K562 (cell line): Measurements from ENCODE around the gene FSTL1. TPM values are rescaled to one million over a fixed set of nuclear protein-coding genes. Genes with fewer than 3 reads are reported as not detected.
A peak's percentile ranks its signal among the peaks of the same experiment; 100 is the strongest.

Source experiments
- ATAC-seq: fragments of 200-7000 bp; cut with Tn5 transposase; 3 replicates; pipeline ENCODE4 v1.9.1; 2020; ENCODE audit warnings: moderate library complexity
- BruUV-seq: library from RNA; stranded (reverse); fragments of 400-500 nt; replicated peaks from 2 replicates; lab custom pipeline; 2021; lab: Mats Ljungman, UMichigan
- CTCF ChIA-PET: fragments of 300-600 bp; formaldehyde crosslinking; extraction: SDS; loops from one replicate; lab custom pipeline; 2021; ENCODE audit warnings: low intra/inter-chr PET ratio; lab: Yijun Ruan, JAX
- POLR2A ChIA-PET: fragments of 300-600, 350-650 bp; sonication (Branson Sonifier 250); formaldehyde crosslinking; extraction: SDS; loops from one replicate; lab custom pipeline; 2021; ENCODE audit warnings: antibody characterized with exemption, inconsistent platforms; lab: Yijun Ruan, JAX
- DNase-seq, 4 experiments: peaks; one replicate each; pipeline versions ENCODE4 v3.0.0 to v3.0.0-alpha.2; 2011 to 2018; ENCODE audit warnings: low spot score in 3 of 4, mixed read lengths in 3 of 4; ENCODE audit errors: extremely low read depth in 1 of 4
- FAIRE-seq: peaks from 2 replicates; lab custom pipeline; 2011; peaks lifted over from hg19 to GRCh38; lab: Jason Lieb, UNC
- H2AFZ ChIP-seq: 2 replicates; pipeline ENCODE4 v1.6.0; 2011; ENCODE audit warnings: low read depth, low read length, control low read depth, inconsistent platforms
- H3K27ac ChIP-seq: fragments of 200-600 bp; 3 replicates; pipeline ENCODE4 v1.8.0; 2011; ENCODE audit warnings: low read depth, mild to moderate bottlenecking, control low read depth, inconsistent platforms, low read length, moderate library complexity, mixed read lengths; ENCODE audit errors: extremely low read depth
- H3K27me3 ChIP-seq, 2 experiments: fragments of 300-600 bp in 1 of 2; 2 replicates in 1 of 2; 3 replicates in 1 of 2; pipeline versions ENCODE4 v1.6.0 to v1.8.0; 2011; ENCODE audit warnings: inconsistent platforms in 2 of 2, low read length in 2 of 2, mild to moderate bottlenecking in 1 of 2, mixed read lengths in 1 of 2, moderate library complexity in 1 of 2; ENCODE audit not compliant: control insufficient read depth in 2 of 2, insufficient read depth in 2 of 2
- H3K36me3 ChIP-seq: fragments of 300-600 bp; 3 replicates; pipeline ENCODE4 v1.8.0; 2011; ENCODE audit warnings: mild to moderate bottlenecking, low read length, inconsistent platforms; ENCODE audit not compliant: control insufficient read depth, insufficient read depth
- H3K4me1 ChIP-seq, 2 experiments: fragments of 200-600 bp in 1 of 2; replicated peaks in 1 of 2; 2 replicates in 1 of 2; 3 replicates in 1 of 2; pipeline versions ENCODE4 v1.5.1 to v1.8.0; 2011; ENCODE audit warnings: inconsistent platforms in 2 of 2, low read length in 2 of 2, mild to moderate bottlenecking in 1 of 2, mixed read lengths in 1 of 2, moderate library complexity in 1 of 2; ENCODE audit not compliant: control insufficient read depth in 2 of 2, insufficient read depth in 2 of 2
- H3K4me2 ChIP-seq: 2 replicates; pipeline ENCODE4 v1.6.1; 2011; ENCODE audit warnings: low read length, control low read depth, inconsistent platforms, mixed read lengths; ENCODE audit not compliant: insufficient read depth
- H3K4me3 ChIP-seq: fragments of 200-600 bp; sonication (generic), shearing (Covaris generic); 2 replicates; pipeline ENCODE4 v1.5.1; 2016; ENCODE audit warnings: control low read depth, inconsistent platforms
- H3K79me2 ChIP-seq: fragments of 200-600 bp; 3 replicates; pipeline ENCODE4 v1.8.0; 2011; ENCODE audit warnings: low read length, inconsistent platforms; ENCODE audit not compliant: control insufficient read depth, insufficient read depth
- H3K9ac ChIP-seq, 2 experiments: 2 replicates each; pipeline versions ENCODE4 v1.6.0 to v1.6.1; 2011; ENCODE audit warnings: low read depth in 2 of 2, low read length in 2 of 2, control low read depth in 1 of 2, inconsistent platforms in 1 of 2, mild to moderate bottlenecking in 1 of 2, mixed read lengths in 1 of 2; ENCODE audit not compliant: insufficient read depth in 1 of 2
- H3K9me1 ChIP-seq: one replicate; pipeline ENCODE4 v1.6.0; 2011; ENCODE audit warnings: inconsistent platforms, mild to moderate bottlenecking, low read length, moderate library complexity; ENCODE audit not compliant: control insufficient read depth, insufficient read depth
- H3K9me3 ChIP-seq: replicated peaks from 2 replicates; pipeline ENCODE4 v1.5.1; 2011; ENCODE audit warnings: low read depth, low read length, inconsistent platforms; ENCODE audit not compliant: control insufficient read depth, insufficient read depth
- H4K20me1 ChIP-seq: replicated peaks from 2 replicates; pipeline ENCODE4 v1.6.1; 2011; ENCODE audit warnings: low read length, inconsistent platforms, mixed read lengths; ENCODE audit not compliant: control insufficient read depth, insufficient read depth
- CTCF ChIP-seq, 3 experiments: IDR thresholded peaks in 2 of 3; conservative IDR thresholded peaks in 1 of 3; 2 replicates each; pipeline ENCODE4 v1.5.1; 2011 to 2012; ENCODE audit warnings: low read length in 3 of 3, mild to moderate bottlenecking in 3 of 3, control low read depth in 2 of 3, improper control_type of control experiment in 1 of 3, inconsistent platforms in 1 of 3, low read depth in 1 of 3, mixed read lengths in 1 of 3, moderate library complexity in 1 of 3; ENCODE audit not compliant: insufficient read depth in 2 of 3
- EP400 ChIP-seq: fragments of 450-650 bp; IDR thresholded peaks from 2 replicates; pipeline ENCODE4 v1.6.1; 2017; ENCODE audit warnings: antibody characterized with exemption, mild to moderate bottlenecking, moderate library complexity
- JUN ChIP-seq, 2 experiments: sonication (generic) in 1 of 2; formaldehyde crosslinking in 1 of 2; IDR thresholded peaks; 2 replicates each; pipeline versions ENCODE4 v1.6.1 to v1.8.0; 2012 to 2022; ENCODE audit warnings: borderline replicate concordance in 2 of 2, mild to moderate bottlenecking in 2 of 2, improper control_type of control experiment in 1 of 2, low read depth in 1 of 2, low read length in 1 of 2, missing genetic modification reagents in 1 of 2
- MEIS2 ChIP-seq: fragments of 450-650 bp; IDR thresholded peaks from 2 replicates; pipeline ENCODE4 v1.6.1; 2014; ENCODE audit warnings: mild to moderate bottlenecking; ENCODE audit not compliant: partially characterized antibody
- NR3C1 ChIP-seq: sonication (generic); formaldehyde crosslinking; IDR thresholded peaks from 2 replicates; pipeline ENCODE4 v1.8.1; 2022; ENCODE audit warnings: missing genetic modification reagents
- PCBP1 ChIP-seq: fragments of 200-400 bp; formaldehyde crosslinking; IDR thresholded peaks from 2 replicates; pipeline ENCODE4 v1.6.1; 2018; ENCODE audit warnings: mild to moderate bottlenecking, low read depth, low read length; ENCODE audit not compliant: poor library complexity, severe bottlenecking
- TAF7 ChIP-seq: fragments of 450-650 bp; IDR thresholded peaks from 2 replicates; pipeline ENCODE4 v1.6.1; 2016; ENCODE audit warnings: missing genetic modification characterization, missing compliant biosample characterization
- VEZF1 ChIP-seq: fragments of 200-800 bp; sonication (Bioruptor generic); IDR thresholded peaks from 2 replicates; pipeline ENCODE4 v1.6.1; 2017; ENCODE audit warnings: missing genetic modification characterization, missing compliant biosample characterization
- ZBTB11 ChIP-seq, 3 experiments: fragments of 200-800 bp in 1 of 3; fragments of 250-450 bp in 1 of 3; fragments of 450-650 bp in 1 of 3; sonication (Bioruptor Pico) in 1 of 3; sonication (Bioruptor generic) in 1 of 3; formaldehyde crosslinking in 1 of 3; IDR thresholded peaks; 2 replicates each; pipeline versions ENCODE4 v1.6.1 to v1.8.0; 2016 to 2022; ENCODE audit warnings: mild to moderate bottlenecking in 2 of 3, missing genetic modification characterization in 2 of 3, missing compliant biosample characterization in 1 of 3, moderate library complexity in 1 of 3
- WGBS: fragments of 100-300 bp; shearing (Covaris generic); methylation state at CpG from one replicate; pipeline ENCODE4 v1.1.6; 2016; ENCODE audit warnings: low coverage, mixed read lengths; ENCODE audit not compliant: insufficient coverage; ENCODE audit errors: missing lambda C conversion rate; 5-methylcytosine and 5-hydroxymethylcytosine counted together
- in situ Hi-C: fragments of 300-500 bp; cut with MboI; formaldehyde crosslinking; loops from 4 replicates; pipeline ENCODE4 v1.15.0; 2018; ENCODE audit warnings: inconsistent platforms, mixed read lengths
- intact Hi-C: fragments of 100-400 bp; cut with micrococcal nuclease; formaldehyde crosslinking; loops from 2 replicates; pipeline ENCODE4 v1.14.2; 2022
- polyA plus RNA-seq, 8 experiments: library from polyadenylated mRNA; depleted of rRNA in 4 of 8; stranded (reverse) in 5 of 8; unstranded in 3 of 8; fragments of >200 nt; fragmentation: Nextera tagmentation in 2 of 8; fragmentation: Illumina TruSeq in 1 of 8; extraction: Ambion mirVana in 2 of 8; extraction: Trizol in 1 of 8; gene quantifications; 2 replicates each; pipeline versions ENCODE4 v1.2.1 to v1.2.3, GENCODE V29; 2011 to 2014; ENCODE audit warnings: inconsistent platforms in 1 of 8, missing spikeins in 1 of 8
- total RNA-seq, 7 experiments: library from RNA; depleted of rRNA in 6 of 7; stranded (reverse); fragments of >200 nt in 6 of 7; fragmentation: Illumina TruSeq in 2 of 7; extraction: Trizol in 2 of 7; gene quantifications; 2 replicates each; pipeline versions ENCODE4 v1.2.1 to v1.2.3, GENCODE V29; 2011 to 2021; ENCODE audit warnings: low replicate concordance in 1 of 7

The FSTL1 gene
- total and polyA plus RNA-seq, 9 of the 15 experiments (the other 6 are each of a cell fraction or from before 2014, with no cell fraction given) = 0.01 to 0.58 (median 0.08) TPM; not detected in 2

- Histone ChIP-seq H3K4me3 (no peak overlapping the region), H4K20me1 (no peaks in the 10 kb centered on the region), H2AFZ (peak overlapping the region; percentile 83), H3K27ac (no peak overlapping the region), H3K9me1 (no peaks in the 10 kb centered on the region), H3K4me2 (peak overlapping the region; percentile 68), H3K4me1 (no peaks in the 10 kb centered on the region), H3K36me3 (no peaks in the 10 kb centered on the region), H3K79me2 (no peaks in the 10 kb centered on the region), H3K27me3 (no peaks in the 10 kb centered on the region), H3K9me3 (no peaks in the 10 kb centered on the region), H3K9ac (no peak overlapping the region)
- FAIRE-seq (peak; percentile 97), DNase-seq (peak; percentile 81 to 87 (median 85)), ATAC-seq (peak; percentile 99)
- POLR2A ChIA-PET = interaction anchor here (0.6 to 1.6 kb wide), 5 partner anchors 68 to 805 kb away, joined by 3 to 8 read pairs (median 3); partner anchors contain the start of gene LRRC58
- CTCF ChIA-PET = interaction anchor here (1.0 to 1.5 kb wide), 3 partner anchors 142 to 173 kb away, joined by 3 to 13 read pairs (median 4); no protein-coding TSS in a partner anchor
- intact Hi-C loops = loop anchor here (1.0 to 10.0 kb wide), 3 partner anchors 173 to 523 kb away; no protein-coding TSS in a partner anchor
- 0% methylated on average over 9 of the region's 9 CpGs for WGBS
- no TSS peak for BruUV-seq
- in situ Hi-C loops = no loop called here
- TF ChIP-seq PCBP1 = no peak
- 0 out of 2 replicates have a peak, but pooled peaks have one; percentile 18 for TF ChIP-seq JUN (IDR thresholded peaks at IDR 0.05; ENCODE audit: borderline replicate concordance, low read depth, low read length)
- no peak for TF ChIP-seq JUN (CRISPR knock-in tag; IDR thresholded peaks at IDR 0.05; ENCODE audit: borderline replicate concordance)
- no peak for TF ChIP-seq ZBTB11 (CRISPR knock-in tag; IDR thresholded peaks at IDR 0.05)
- no peak for TF ChIP-seq NR3C1 (CRISPR knock-in tag)
- TF ChIP-seq EP400 = 0 out of 2 replicates have a peak, but pooled peaks have one; percentile 31
- peak; percentile 3 for TF ChIP-seq MEIS2
- TF ChIP-seq TAF7 (tag) = no peak
- peak; percentile 36; the same call in 1 of the 2 replicates for TF ChIP-seq VEZF1 (CRISPR knock-in tag)
- TF ChIP-seq CTCF (IDR thresholded peaks at IDR 0.05 in 2 of 3, conservative IDR thresholded peaks at IDR 0.05 in 1 of 3; ENCODE audit: insufficient read depth in 2 of 3, low read depth in 1 of 3, low read length in 3 of 3) = peak; percentile 56 to 81 (median 79)
Measured at GRCh38 chr3:120417272-120417911, 33.4 kb downstream of the FSTL1 start.
